Esophagus muscularis mucosa (tissue), 4 donors: ENCODE results near the gene CCDC87. TPM values are rescaled to one million over a fixed set of nuclear protein-coding genes. Genes with fewer than 3 reads are reported as not detected.

Experiments
- DNase-seq: peaks from one replicate; pipeline ENCODE4 v3.0.0-alpha.2; 2017; ENCODE audit errors: extremely low spot score
- H3K27ac ChIP-seq, 4 donors: fragments of 200-600 bp; sonication (generic); replicated peaks in 1 of 4; 1 replicate in 3 of 4; 2 replicates in 1 of 4; pipeline ENCODE4 v1.5.1; 2016 to 2019; ENCODE audit warnings: mild to moderate bottlenecking in 1 of 4
- H3K27me3 ChIP-seq, 4 donors: fragments of 200-600 bp; sonication (generic); one replicate each; pipeline versions ENCODE4 v1.5.1 to v1.6.0; 2016 to 2019
- H3K36me3 ChIP-seq, 4 donors: fragments of 200-600 bp; sonication (generic); one replicate each; pipeline ENCODE4 v1.5.1; 2016 to 2019
- H3K4me1 ChIP-seq, 4 donors: fragments of 200-600 bp; sonication (generic); one replicate each; pipeline ENCODE4 v1.5.1; 2016 to 2019
- H3K4me3 ChIP-seq, 4 donors: fragments of 200-600 bp; sonication (generic); 1 replicate in 2 of 4; 2 replicates in 2 of 4; pipeline ENCODE4 v1.5.1; 2016 to 2019; ENCODE audit warnings: mild to moderate bottlenecking in 4 of 4, moderate library complexity in 1 of 4
- H3K9me3 ChIP-seq, 4 donors: fragments of 200-600 bp; sonication (generic); 1 replicate in 3 of 4; 2 replicates in 1 of 4; pipeline ENCODE4 v1.5.1; 2016 to 2019
- CTCF ChIP-seq, 3 experiments: fragments of 200-600 bp in 2 of 3; fragments of 450-650 bp in 1 of 3; sonication (generic) in 2 of 3; IDR thresholded peaks; one replicate each; pipeline ENCODE4 v1.5.1; 2017 to 2019; ENCODE audit warnings: antibody characterized with exemption in 3 of 3, mild to moderate bottlenecking in 2 of 3, moderate library complexity in 1 of 3
- EP300 ChIP-seq: sonication (generic); formaldehyde crosslinking; IDR thresholded peaks from one replicate; pipeline ENCODE4 v1.6.1; 2017; ENCODE audit warnings: antibody characterized with exemption
- POLR2A ChIP-seq: fragments of 450-650 bp; IDR thresholded peaks from one replicate; pipeline ENCODE4 v1.6.1; 2017; ENCODE audit warnings: antibody characterized with exemption, moderate library complexity, mild to moderate bottlenecking, low read depth
- POLR2AphosphoS5 ChIP-seq, 2 donors: sonication (generic); formaldehyde crosslinking; IDR thresholded peaks; one replicate each; pipeline ENCODE4 v1.6.1; 2017; ENCODE audit warnings: antibody characterized with exemption in 2 of 2
- WGBS: methylation state at CpG from one replicate; pipeline ENCODE4 v1.1.5; 2018; 5-methylcytosine and 5-hydroxymethylcytosine counted together
- intact Hi-C: fragments of 100-400 bp; cut with DNase I; formaldehyde crosslinking; loops from one replicate; pipeline ENCODE4 v1.15.1; 2023
- total RNA-seq, 4 donors: library from RNA; depleted of rRNA; stranded (reverse); fragments of >200 nt; gene quantifications; one replicate each; pipeline versions ENCODE4 v1.1.0 to v1.2.1, GENCODE V29; 2016

CCDC87 gene
- total RNA-seq, 4 donors from 2014 or later: 0.17 to 0.83 (median 0.46) TPM

GRCh38 chr11:66561178-66561974 lies 31.5 kb downstream of the CCDC87 start:
- DNase-seq: no peak
- Histone ChIP-seq H3K4me1 (peaks cover 8 to 16% (median 12%) of the 10 kb centered on the region in 4 donors), H3K27ac (no peak overlapping the region), H3K9me3 (no peaks in the 10 kb centered on the region), H3K27me3 (peaks cover 0 to 10% (median 0%) of the 10 kb centered on the region in 4 donors), H3K36me3 (peaks cover 5 to 39% (median 31%) of the 10 kb centered on the region in 4 donors), H3K4me3 (no peak overlapping the region)
- intact Hi-C loops: loop anchor here (10.0 kb wide), 1 partner anchor 283 kb away; the partner anchor contains the start of gene RCE1
- 86% methylated on average over 5 of the region's 14 CpGs for WGBS
- TF ChIP-seq CTCF (IDR thresholded peaks at IDR 0.05) (no peak), POLR2A (no peak), EP300 (no peak), POLR2AphosphoS5 (IDR thresholded peaks at IDR 0.05) (no peak)

GRCh38 chr11:66559866-66560676 lies 32.8 kb downstream of the CCDC87 start:
- 74% methylated on average over 13 of the region's 27 CpGs for WGBS
- peaks cover 0 to 27% (median 20%) of the 10 kb centered on the region in 4 donors for H3K36me3 ChIP-seq
- H3K9me3 ChIP-seq: no peaks in the 10 kb centered on the region
- no peak overlapping the region for H3K27ac ChIP-seq
- H3K27me3 ChIP-seq: peaks cover 0 to 10% (median 0%) of the 10 kb centered on the region in 4 donors
- TF ChIP-seq EP300 (no peak), POLR2A (no peak), CTCF (IDR thresholded peaks at IDR 0.05) (no peak), POLR2AphosphoS5 (IDR thresholded peaks at IDR 0.05) (no peak)
- H3K4me1 ChIP-seq: peaks cover 8 to 16% (median 12%) of the 10 kb centered on the region in 4 donors
- DNase-seq: no peak
- H3K4me3 ChIP-seq: no peak overlapping the region
- intact Hi-C loops: loop anchor here (10.0 kb wide), 1 partner anchor 285 kb away; the partner anchor contains the start of gene RCE1

GRCh38 chr11:66559142-66559865 lies 33.6 kb downstream of the CCDC87 start:
- peaks cover 0 to 10% (median 0%) of the 10 kb centered on the region in 4 donors for H3K27me3 ChIP-seq
- no peak for DNase-seq
- H3K36me3 ChIP-seq: peaks cover 0 to 20% (median 12%) of the 10 kb centered on the region in 4 donors
- 24% methylated on average over 20 of the region's 50 CpGs for WGBS
- TF ChIP-seq POLR2AphosphoS5 (IDR thresholded peaks at IDR 0.05) (peak in 1 of 2 donors; percentile 7), EP300 (no peak)
- intact Hi-C loops: no loop called here
- no peak overlapping the region for H3K27ac ChIP-seq
- H3K9me3 ChIP-seq: no peaks in the 10 kb centered on the region
- peaks cover 8 to 16% (median 12%) of the 10 kb centered on the region in 4 donors for H3K4me1 ChIP-seq
- peak overlapping the region; percentile 17 to 38 (median 26) for H3K4me3 ChIP-seq

- no peak for TF ChIP-seq EP300
- TF ChIP-seq POLR2A: no peak
- TF ChIP-seq CTCF (IDR thresholded peaks at IDR 0.05): no peak
- TF ChIP-seq POLR2AphosphoS5 (IDR thresholded peaks at IDR 0.05): no peak
- intact Hi-C loops: no loop called here
- Histone ChIP-seq H3K27me3 (peaks cover 0 to 10% (median 0%) of the 10 kb centered on the region in 4 donors), H3K27ac (no peak overlapping the region), H3K4me1 (peaks cover 8 to 16% (median 12%) of the 10 kb centered on the region in 4 donors), H3K36me3 (peaks cover 0 to 7% (median 2%) of the 10 kb centered on the region in 4 donors), H3K4me3 (no peak overlapping the region), H3K9me3 (no peaks in the 10 kb centered on the region)
- WGBS: 94% methylated on average over 14 of the region's 24 CpGs
- DNase-seq: no peak
Measured at GRCh38 chr11:66557733-66558326, 35.0 kb downstream of the CCDC87 start.
